Upper lobe of left lung (tissue), 6 donors: Measurements from ENCODE around the gene THOP1. TPM values are rescaled to one million over a fixed set of nuclear protein-coding genes. Genes with fewer than 3 reads are reported as not detected.

ENCODE experiments used
- ATAC-seq, 2 donors: fragments of 200-7000 bp; cut with Tn5 transposase; one replicate each; pipeline ENCODE4 v1.9.1; 2022; ENCODE audit warnings: mild to moderate bottlenecking in 2 of 2, moderate library complexity in 2 of 2; ENCODE audit not compliant: low FRiP score in 2 of 2
- DNase-seq, 2 donors: peaks; one replicate each; pipeline ENCODE4 v3.0.0-alpha.2; 2019 to 2020
- H3K27ac ChIP-seq, 4 donors: fragments of 200-600 bp; sonication (generic); one replicate each; pipeline ENCODE4 v1.5.1; 2016 to 2019
- H3K27me3 ChIP-seq, 4 donors: fragments of 200-600 bp; sonication (generic); one replicate each; pipeline ENCODE4 v1.5.1; 2017 to 2019
- H3K36me3 ChIP-seq, 4 donors: fragments of 200-600 bp; sonication (generic); one replicate each; pipeline ENCODE4 v1.5.1; 2016 to 2019
- H3K4me1 ChIP-seq, 4 donors: fragments of 200-600 bp; sonication (generic); one replicate each; pipeline ENCODE4 v1.5.1; 2018 to 2019
- H3K4me3 ChIP-seq, 4 donors: fragments of 200-600 bp; sonication (generic); one replicate each; pipeline ENCODE4 v1.5.1; 2017 to 2019; ENCODE audit warnings: mild to moderate bottlenecking in 2 of 4, moderate library complexity in 1 of 4
- H3K9me3 ChIP-seq, 4 donors: fragments of 200-600 bp; sonication (generic); one replicate each; pipeline ENCODE4 v1.5.1; 2018 to 2019
- CTCF ChIP-seq, 6 experiments: fragments of 450-650 bp in 4 of 6; fragments of 200-600 bp in 2 of 6; sonication (generic) in 2 of 6; IDR thresholded peaks; one replicate each; pipeline ENCODE4 v1.5.1; 2016 to 2019; ENCODE audit warnings: antibody characterized with exemption in 6 of 6
- EP300 ChIP-seq, 4 donors: sonication (generic); formaldehyde crosslinking; IDR thresholded peaks; one replicate each; pipeline ENCODE4 v1.5.1; 2017; ENCODE audit warnings: antibody characterized with exemption in 4 of 4, control low read depth in 2 of 4
- POLR2A ChIP-seq, 4 donors: fragments of 450-650 bp; IDR thresholded peaks; one replicate each; pipeline ENCODE4 v1.5.1; 2016 to 2017; ENCODE audit warnings: antibody characterized with exemption in 4 of 4, mild to moderate bottlenecking in 2 of 4
- POLR2AphosphoS5 ChIP-seq, 2 donors: sonication (generic); formaldehyde crosslinking; IDR thresholded peaks; one replicate each; pipeline ENCODE4 v1.5.1; 2017; ENCODE audit warnings: antibody characterized with exemption in 2 of 2
- WGBS, 2 donors: methylation state at CpG; one replicate each; pipeline ENCODE4 v1.1.5; 2017 to 2018; 5-methylcytosine and 5-hydroxymethylcytosine counted together
- total RNA-seq, 6 donors: library from RNA; depleted of rRNA in 4 of 6; stranded (reverse); fragments of >200 nt in 4 of 6; gene quantifications; one replicate each; pipeline versions ENCODE4 v1.1.0 to v1.2.1, GENCODE V29; 2016 to 2021
- donor health status: DM: no; HTN: no; CAD: no; lungs with moderate emphysema.
- donor health status: DM: no; HTN: yes; CAD: no; lungs with severe emphysema.

Gene THOP1
- total RNA-seq, 6 donors from 2014 or later, result 28.7 to 62.3 (median 43.1) TPM

- ATAC-seq, result no peak
Measured at GRCh38 chr19:2852598-2852997, 67.3 kb downstream of the THOP1 start.

GRCh38 chr19:2853015-2853606, 67.8 kb downstream of the THOP1 start:
- no peak for DNase-seq
- TF ChIP-seq EP300 (IDR thresholded peaks at IDR 0.05) (no peak), POLR2A (IDR thresholded peaks at IDR 0.05) (no peak), POLR2AphosphoS5 (IDR thresholded peaks at IDR 0.05) (no peak), CTCF (IDR thresholded peaks at IDR 0.05) (no peak)
- peaks cover 20 to 48% (median 36%) of the 10 kb centered on the region in 4 donors for H3K36me3 ChIP-seq
- ATAC-seq, result no peak
- H3K4me3 ChIP-seq, result no peak overlapping the region
- H3K4me1 ChIP-seq, result no peaks in the 10 kb centered on the region
- H3K27me3 ChIP-seq, result no peaks in the 10 kb centered on the region
- 95 to 98% methylated on average over 11 of the region's 11 CpGs for WGBS, 2 donors
- peaks cover 62 to 91% (median 70%) of the 10 kb centered on the region in 4 donors for H3K9me3 ChIP-seq
- no peak overlapping the region for H3K27ac ChIP-seq

More at GRCh38 chr19:2852598-2852997, 67.3 kb downstream of the THOP1 start:
- H3K9me3 ChIP-seq, result peaks cover 58 to 91% (median 66%) of the 10 kb centered on the region in 4 donors
- no peak overlapping the region for H3K4me3 ChIP-seq
- DNase-seq, result no peak
- H3K4me1 ChIP-seq, result no peaks in the 10 kb centered on the region
- H3K36me3 ChIP-seq, result peaks cover 20 to 48% (median 36%) of the 10 kb centered on the region in 4 donors
- no peak overlapping the region for H3K27ac ChIP-seq
- TF ChIP-seq POLR2AphosphoS5 (IDR thresholded peaks at IDR 0.05) (no peak), EP300 (IDR thresholded peaks at IDR 0.05) (no peak), CTCF (IDR thresholded peaks at IDR 0.05) (no peak), POLR2A (IDR thresholded peaks at IDR 0.05) (no peak)
- 96 to 97% methylated on average over 10 of the region's 10 CpGs for WGBS, 2 donors
- no peaks in the 10 kb centered on the region for H3K27me3 ChIP-seq

GRCh38 chr19:2854849-2855248, 69.5 kb downstream of the THOP1 start:
- no peak for ATAC-seq
- WGBS, 2 donors, result 93 to 99% methylated on average over 3 of the region's 3 CpGs
- Histone ChIP-seq H3K36me3 (peaks cover 20 to 53% (median 36%) of the 10 kb centered on the region in 4 donors), H3K4me1 (no peaks in the 10 kb centered on the region), H3K27me3 (no peaks in the 10 kb centered on the region), H3K9me3 (peaks cover 59 to 97% (median 74%) of the 10 kb centered on the region in 4 donors), H3K27ac (no peak overlapping the region), H3K4me3 (no peak overlapping the region)
- no peak for DNase-seq
- TF ChIP-seq EP300 (IDR thresholded peaks at IDR 0.05) (no peak), POLR2AphosphoS5 (IDR thresholded peaks at IDR 0.05) (no peak), CTCF (IDR thresholded peaks at IDR 0.05) (no peak), POLR2A (IDR thresholded peaks at IDR 0.05) (no peak)

GRCh38 chr19:2856457-2857050, 71.3 kb downstream of the THOP1 start:
- TF ChIP-seq POLR2A (IDR thresholded peaks at IDR 0.05), result no peak
- no peak for TF ChIP-seq POLR2AphosphoS5 (IDR thresholded peaks at IDR 0.05)
- TF ChIP-seq CTCF (IDR thresholded peaks at IDR 0.05), result no peak
- TF ChIP-seq EP300 (IDR thresholded peaks at IDR 0.05), result no peak
- H3K36me3 ChIP-seq, result peaks cover 16 to 36% (median 25%) of the 10 kb centered on the region in 4 donors
- WGBS, 2 donors, result 86 to 91% methylated on average over 5 of the region's 5 CpGs
- no peak overlapping the region for H3K4me3 ChIP-seq
- DNase-seq (no peak), ATAC-seq (no peak)
- H3K4me1 ChIP-seq, result no peaks in the 10 kb centered on the region
- no peaks in the 10 kb centered on the region for H3K27me3 ChIP-seq
- no peak overlapping the region for H3K27ac ChIP-seq
- peaks cover 44 to 84% (median 60%) of the 10 kb centered on the region in 4 donors for H3K9me3 ChIP-seq
